NK-92 treated with Interleukin-12 subunit alpha and Interleukin-12 subunit beta, amount 100 ng/mL, for 24 hours (cell line): ENCODE data around the gene RPS28.
A peak's percentile ranks its signal among the peaks of the same experiment; 100 is the strongest.
"Not testable (repeated sequence)": the region's sequence is repeated elsewhere in the genome, so short reads cannot be mapped to it uniquely, and the experiment has no call there.

Source experiments
- DNase-seq: peaks from one replicate; lab custom pipeline; 2025; lab: John Stamatoyannopoulos, UW

Gene RPS28

GRCh38 chr19:8342684-8343482 is 21.6 kb downstream of the RPS28 start, which contains the start of gene KANK3:
Gene KANK3 (minus strand): TSS chr19:8343262. CDS start chr19:8337828, 5,434 bp downstream.
- no peak for DNase-seq

- DNase-seq = no peak
These were observed 22.2 kb downstream of the RPS28 start for GRCh38 chr19:8343483-8343844.

GRCh38 chr19:8349629-8350372 is 28.5 kb downstream of the RPS28 start:
- DNase-seq = not testable (repeated sequence)

- DNase-seq = no peak
These were observed 31.0 kb downstream of the RPS28 start for GRCh38 chr19:8352134-8352827.

GRCh38 chr19:8352845-8353244 is 31.5 kb downstream of the RPS28 start:
- DNase-seq = not testable (repeated sequence)

- peak; percentile 46 for DNase-seq
These were observed 34.5 kb downstream of the RPS28 start for GRCh38 chr19:8355631-8356402.

GRCh38 chr19:8357007-8357521 is 35.8 kb downstream of the RPS28 start:
- no peak for DNase-seq

- DNase-seq = no peak
These were observed 37.7 kb downstream of the RPS28 start for GRCh38 chr19:8358948-8359347.

GRCh38 chr19:8360196-8360595 is 38.9 kb downstream of the RPS28 start:
- no peak for DNase-seq

GRCh38 chr19:8361921-8362793 is 40.9 kb downstream of the RPS28 start:
- DNase-seq = no peak

- no peak for DNase-seq
These were observed 42.8 kb downstream of the RPS28 start, which contains the start of gene ANGPTL4 for GRCh38 chr19:8363803-8364771. Gene ANGPTL4 (plus strand): TSS chr19:8364155. CDS start chr19:8364322, 167 bp downstream.

GRCh38 chr19:8366121-8366581 is 44.9 kb downstream of the RPS28 start:
- no peak for DNase-seq

- no peak for DNase-seq
These were observed 45.6 kb downstream of the RPS28 start for GRCh38 chr19:8366961-8367326.

GRCh38 chr19:8367327-8368001 is 46.2 kb downstream of the RPS28 start:
- DNase-seq = no peak

- no peak for DNase-seq
These were observed 49.1 kb downstream of the RPS28 start for GRCh38 chr19:8370176-8371010.

- DNase-seq = no peak
These were observed 49.9 kb downstream of the RPS28 start for GRCh38 chr19:8371011-8371804.
